Fibroblast of lung (primary cell): Measurements from ENCODE around the gene LCAT. TPM values are rescaled to one million over a fixed set of nuclear protein-coding genes. Genes with fewer than 3 reads are reported as not detected.

ENCODE experiments used
- DNase-seq, 2 donors: peaks; one replicate each; pipeline versions ENCODE4 v3.0.0 to v3.0.0-alpha.2; 2010; ENCODE audit warnings: low read depth in 2 of 2
- H2AFZ ChIP-seq: 2 replicates; pipeline ENCODE4 v1.5.1; 2012; ENCODE audit warnings: low read length, control low read depth, inconsistent platforms
- H3K27ac ChIP-seq: 2 replicates; pipeline ENCODE4 v1.5.1; 2011; ENCODE audit warnings: low read length, control low read depth; ENCODE audit not compliant: insufficient read depth
- H3K27me3 ChIP-seq: 2 replicates; pipeline ENCODE4 v1.5.1; 2011; ENCODE audit warnings: mild to moderate bottlenecking, low read length; ENCODE audit not compliant: control insufficient read depth, insufficient read depth
- H3K36me3 ChIP-seq: 2 replicates; pipeline ENCODE4 v1.5.1; 2011; ENCODE audit warnings: low read length; ENCODE audit not compliant: control insufficient read depth, insufficient read depth
- H3K4me1 ChIP-seq: 2 replicates; pipeline ENCODE4 v1.5.1; 2011; ENCODE audit warnings: low read length; ENCODE audit not compliant: control insufficient read depth, insufficient read depth; ENCODE audit errors: extremely low read depth
- H3K4me2 ChIP-seq: 2 replicates; pipeline ENCODE4 v1.5.1; 2011; ENCODE audit warnings: low read length, control low read depth; ENCODE audit not compliant: insufficient read depth; ENCODE audit errors: extremely low read depth
- H3K4me3 ChIP-seq, 4 experiments: fragments of 200-600 bp in 1 of 4; sonication (generic) in 1 of 4; replicated peaks in 1 of 4; 2 replicates each; pipeline ENCODE4 v1.5.1; 2011 to 2016; ENCODE audit warnings: low read length in 4 of 4, low read depth in 3 of 4, mild to moderate bottlenecking in 3 of 4, control low read depth in 2 of 4, inconsistent platforms in 1 of 4, mixed read lengths in 1 of 4; ENCODE audit not compliant: insufficient read depth in 1 of 4; ENCODE audit errors: control extremely low read depth in 1 of 4
- H3K79me2 ChIP-seq: 2 replicates; pipeline ENCODE4 v1.5.1; 2012; ENCODE audit warnings: mild to moderate bottlenecking, low read length, inconsistent platforms; ENCODE audit not compliant: control insufficient read depth, insufficient read depth
- H3K9ac ChIP-seq: 2 replicates; pipeline ENCODE4 v1.5.1; 2011; ENCODE audit warnings: mild to moderate bottlenecking, low read length, control low read depth; ENCODE audit not compliant: insufficient read depth
- H3K9me3 ChIP-seq: 2 replicates; pipeline ENCODE4 v1.5.1; 2012; ENCODE audit warnings: low read depth, low read length; ENCODE audit not compliant: control insufficient read depth, insufficient read depth
- H4K20me1 ChIP-seq: 2 replicates; pipeline ENCODE4 v1.5.1; 2011; ENCODE audit warnings: low read length; ENCODE audit not compliant: control insufficient read depth, insufficient read depth; ENCODE audit errors: extremely low read depth
- EZH2 ChIP-seq: IDR thresholded peaks from 2 replicates; pipeline ENCODE4 v1.5.1; 2012; ENCODE audit warnings: low read length, control low read depth, mild to moderate bottlenecking; ENCODE audit errors: missing control alignments
- polyA plus RNA-seq, 2 donors: library from polyadenylated mRNA; depleted of rRNA in 1 of 2; stranded (reverse) in 1 of 2; unstranded in 1 of 2; fragments of >200 nt; gene quantifications; 2 replicates each; pipeline ENCODE4 v1.2.1, GENCODE V29; 2011 to 2012; ENCODE audit warnings: missing spikeins in 1 of 2
- total RNA-seq: library from RNA; depleted of rRNA; stranded (reverse); fragments of >200 nt; gene quantifications from 2 replicates; pipeline ENCODE4 v1.2.1, GENCODE V29; 2014
- TF ChIP-seq, protein P1 (sequence below), 2 donors: IDR thresholded peaks in 1 of 2; conservative IDR thresholded peaks in 1 of 2; 1 replicate in 1 of 2; 2 replicates in 1 of 2; pipeline ENCODE4 v1.5.1; 2011 to 2012; ENCODE audit warnings: low read length in 2 of 2, control low read depth in 1 of 2, inconsistent platforms in 1 of 2, low read depth in 1 of 2, mild to moderate bottlenecking in 1 of 2

Gene LCAT
- total and polyA plus RNA-seq, 2 donors (not counting 1 experiment from before 2014, with no cell fraction given): 4.5 to 6.4 TPM

GRCh38 chr16:67930678-67931211 is 13.2 kb downstream of the LCAT start:
- Histone ChIP-seq H3K27ac (no peak overlapping the region), H3K79me2 (no peaks in the 10 kb centered on the region), H3K36me3 (peaks cover 14% of the 10 kb centered on the region), H3K4me1 (peaks cover 8% of the 10 kb centered on the region), H3K9me3 (no peaks in the 10 kb centered on the region), H3K4me3 (no peak overlapping the region), H3K9ac (no peak overlapping the region), H2AFZ (no peak overlapping the region), H3K27me3 (no peaks in the 10 kb centered on the region), H4K20me1 (no peaks in the 10 kb centered on the region), H3K4me2 (no peak overlapping the region)
- TF ChIP-seq EZH2: no peak
- TF ChIP-seq, protein P1, sequence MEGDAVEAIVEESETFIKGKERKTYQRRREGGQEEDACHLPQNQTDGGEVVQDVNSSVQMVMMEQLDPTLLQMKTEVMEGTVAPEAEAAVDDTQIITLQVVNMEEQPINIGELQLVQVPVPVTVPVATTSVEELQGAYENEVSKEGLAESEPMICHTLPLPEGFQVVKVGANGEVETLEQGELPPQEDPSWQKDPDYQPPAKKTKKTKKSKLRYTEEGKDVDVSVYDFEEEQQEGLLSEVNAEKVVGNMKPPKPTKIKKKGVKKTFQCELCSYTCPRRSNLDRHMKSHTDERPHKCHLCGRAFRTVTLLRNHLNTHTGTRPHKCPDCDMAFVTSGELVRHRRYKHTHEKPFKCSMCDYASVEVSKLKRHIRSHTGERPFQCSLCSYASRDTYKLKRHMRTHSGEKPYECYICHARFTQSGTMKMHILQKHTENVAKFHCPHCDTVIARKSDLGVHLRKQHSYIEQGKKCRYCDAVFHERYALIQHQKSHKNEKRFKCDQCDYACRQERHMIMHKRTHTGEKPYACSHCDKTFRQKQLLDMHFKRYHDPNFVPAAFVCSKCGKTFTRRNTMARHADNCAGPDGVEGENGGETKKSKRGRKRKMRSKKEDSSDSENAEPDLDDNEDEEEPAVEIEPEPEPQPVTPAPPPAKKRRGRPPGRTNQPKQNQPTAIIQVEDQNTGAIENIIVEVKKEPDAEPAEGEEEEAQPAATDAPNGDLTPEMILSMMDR (conservative IDR thresholded peaks at IDR 0.05 in 1 of 2, IDR thresholded peaks at IDR 0.05 in 1 of 2; ENCODE audit: low read depth in 1 of 2, low read length in 2 of 2): no peak
- DNase-seq: no peak

DNA sequence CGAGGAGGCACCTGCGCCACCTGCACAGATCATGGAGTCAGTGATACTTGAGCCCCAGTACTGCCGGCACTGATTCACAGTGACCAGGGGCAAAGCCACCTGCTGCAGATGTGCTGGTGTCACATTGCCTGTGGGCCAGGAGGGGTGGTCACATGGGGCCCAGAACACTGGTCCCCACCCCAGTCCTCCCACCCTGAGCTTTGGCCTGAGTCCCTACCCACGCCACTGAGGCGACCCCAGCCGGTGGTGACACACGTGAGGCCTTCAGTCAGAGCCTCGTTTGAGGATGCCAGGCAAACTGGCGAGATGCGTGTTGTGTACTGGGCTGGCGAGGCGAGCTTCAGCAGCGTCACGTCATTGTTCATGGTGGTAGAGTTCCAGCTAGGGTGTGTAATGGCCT is 13.7 kb downstream of the LCAT start:
- Histone ChIP-seq H3K4me3 (no peak overlapping the region), H3K27me3 (no peaks in the 10 kb centered on the region), H3K36me3 (peaks cover 14% of the 10 kb centered on the region), H3K79me2 (no peaks in the 10 kb centered on the region), H3K9ac (no peak overlapping the region), H3K4me2 (no peak overlapping the region), H3K4me1 (peaks cover 8% of the 10 kb centered on the region), H3K9me3 (no peaks in the 10 kb centered on the region), H3K27ac (no peak overlapping the region), H2AFZ (no peak overlapping the region), H4K20me1 (no peaks in the 10 kb centered on the region)
- DNase-seq: no peak
- TF ChIP-seq EZH2: no peak
- TF ChIP-seq, protein P1 (conservative IDR thresholded peaks at IDR 0.05 in 1 of 2, IDR thresholded peaks at IDR 0.05 in 1 of 2; ENCODE audit: low read depth in 1 of 2, low read length in 2 of 2): no peak

GRCh38 chr16:67928561-67929364 is 15.2 kb downstream of the LCAT start:
- Histone ChIP-seq H3K27ac (no peak overlapping the region), H2AFZ (no peak overlapping the region), H4K20me1 (no peaks in the 10 kb centered on the region), H3K9ac (no peak overlapping the region), H3K36me3 (peaks cover 14% of the 10 kb centered on the region), H3K27me3 (no peaks in the 10 kb centered on the region), H3K4me2 (no peak overlapping the region), H3K9me3 (no peaks in the 10 kb centered on the region), H3K79me2 (no peaks in the 10 kb centered on the region), H3K4me3 (no peak overlapping the region), H3K4me1 (no peaks in the 10 kb centered on the region)
- peak; percentile 22 to 58 for DNase-seq
- TF ChIP-seq, protein P1 (conservative IDR thresholded peaks at IDR 0.05 in 1 of 2, IDR thresholded peaks at IDR 0.05 in 1 of 2; ENCODE audit: low read depth in 1 of 2, low read length in 2 of 2): peak; percentile 75 to 92
- TF ChIP-seq EZH2: no peak
